ENCODE results near the gene MET.

DNA sequence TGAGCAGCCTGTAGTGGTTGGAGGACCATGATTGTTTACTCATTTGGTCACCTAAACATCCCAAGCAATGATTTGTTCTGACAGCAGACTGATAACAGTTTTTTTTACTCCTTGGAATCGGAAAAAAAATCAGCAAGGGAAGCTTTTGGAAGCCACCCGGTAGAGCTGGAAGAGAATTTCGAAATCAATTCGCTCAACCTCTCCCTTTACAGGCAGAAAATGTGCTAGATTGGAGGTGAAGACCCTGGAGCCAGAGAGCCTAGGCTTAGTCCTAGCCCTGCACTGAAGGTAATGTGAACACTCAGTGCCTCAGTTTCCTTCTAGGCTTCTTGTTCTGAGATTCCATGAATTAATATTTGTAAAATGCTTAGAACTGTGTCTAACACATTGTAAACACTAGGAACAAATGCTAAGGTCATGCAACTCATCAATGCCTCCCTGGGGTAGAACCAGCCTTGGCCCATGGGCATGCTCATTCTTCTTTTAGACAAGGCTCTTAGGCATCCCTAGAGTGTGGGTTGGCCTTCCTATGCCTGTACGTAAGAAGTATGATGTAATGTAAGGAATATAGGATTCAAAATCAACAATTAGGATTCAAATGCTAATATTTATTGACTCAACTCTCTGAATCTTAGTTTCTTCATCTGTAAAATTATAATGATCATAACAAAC, 52.7 kb downstream of the MET start:
- TF ChIP-seq, protein P1, sequence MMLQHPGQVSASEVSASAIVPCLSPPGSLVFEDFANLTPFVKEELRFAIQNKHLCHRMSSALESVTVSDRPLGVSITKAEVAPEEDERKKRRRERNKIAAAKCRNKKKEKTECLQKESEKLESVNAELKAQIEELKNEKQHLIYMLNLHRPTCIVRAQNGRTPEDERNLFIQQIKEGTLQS (IDR thresholded peaks at IDR 0.05): no peak
- TF ChIP-seq RAD21 (IDR thresholded peaks at IDR 0.05) (no peak), NR2F2 (IDR thresholded peaks at IDR 0.05) (no peak), YY1 (IDR thresholded peaks at IDR 0.05) (no peak), RXRA (IDR thresholded peaks at IDR 0.05) (no peak), SP1 (IDR thresholded peaks at IDR 0.05) (no peak), GABPA (IDR thresholded peaks at IDR 0.05 in 1 of 2, conservative IDR thresholded peaks at IDR 0.05 in 1 of 2) (no peak), TAF1 (conservative IDR thresholded peaks at IDR 0.05) (no peak), EGR1 (IDR thresholded peaks at IDR 0.05; ENCODE audit: low read depth in 2 of 2) (no peak), JUND (IDR thresholded peaks at IDR 0.05) (no peak), HNF4G (IDR thresholded peaks at IDR 0.05) (no peak)
- TF ChIP-seq, protein P2, sequence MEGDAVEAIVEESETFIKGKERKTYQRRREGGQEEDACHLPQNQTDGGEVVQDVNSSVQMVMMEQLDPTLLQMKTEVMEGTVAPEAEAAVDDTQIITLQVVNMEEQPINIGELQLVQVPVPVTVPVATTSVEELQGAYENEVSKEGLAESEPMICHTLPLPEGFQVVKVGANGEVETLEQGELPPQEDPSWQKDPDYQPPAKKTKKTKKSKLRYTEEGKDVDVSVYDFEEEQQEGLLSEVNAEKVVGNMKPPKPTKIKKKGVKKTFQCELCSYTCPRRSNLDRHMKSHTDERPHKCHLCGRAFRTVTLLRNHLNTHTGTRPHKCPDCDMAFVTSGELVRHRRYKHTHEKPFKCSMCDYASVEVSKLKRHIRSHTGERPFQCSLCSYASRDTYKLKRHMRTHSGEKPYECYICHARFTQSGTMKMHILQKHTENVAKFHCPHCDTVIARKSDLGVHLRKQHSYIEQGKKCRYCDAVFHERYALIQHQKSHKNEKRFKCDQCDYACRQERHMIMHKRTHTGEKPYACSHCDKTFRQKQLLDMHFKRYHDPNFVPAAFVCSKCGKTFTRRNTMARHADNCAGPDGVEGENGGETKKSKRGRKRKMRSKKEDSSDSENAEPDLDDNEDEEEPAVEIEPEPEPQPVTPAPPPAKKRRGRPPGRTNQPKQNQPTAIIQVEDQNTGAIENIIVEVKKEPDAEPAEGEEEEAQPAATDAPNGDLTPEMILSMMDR (IDR thresholded peaks at IDR 0.05; ENCODE audit: low read depth, low read length, missing input control): no peak
- TF ChIP-seq, protein P3, sequence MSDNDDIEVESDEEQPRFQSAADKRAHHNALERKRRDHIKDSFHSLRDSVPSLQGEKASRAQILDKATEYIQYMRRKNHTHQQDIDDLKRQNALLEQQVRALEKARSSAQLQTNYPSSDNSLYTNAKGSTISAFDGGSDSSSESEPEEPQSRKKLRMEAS (IDR thresholded peaks at IDR 0.05): no peak
- TF ChIP-seq, protein P4, sequence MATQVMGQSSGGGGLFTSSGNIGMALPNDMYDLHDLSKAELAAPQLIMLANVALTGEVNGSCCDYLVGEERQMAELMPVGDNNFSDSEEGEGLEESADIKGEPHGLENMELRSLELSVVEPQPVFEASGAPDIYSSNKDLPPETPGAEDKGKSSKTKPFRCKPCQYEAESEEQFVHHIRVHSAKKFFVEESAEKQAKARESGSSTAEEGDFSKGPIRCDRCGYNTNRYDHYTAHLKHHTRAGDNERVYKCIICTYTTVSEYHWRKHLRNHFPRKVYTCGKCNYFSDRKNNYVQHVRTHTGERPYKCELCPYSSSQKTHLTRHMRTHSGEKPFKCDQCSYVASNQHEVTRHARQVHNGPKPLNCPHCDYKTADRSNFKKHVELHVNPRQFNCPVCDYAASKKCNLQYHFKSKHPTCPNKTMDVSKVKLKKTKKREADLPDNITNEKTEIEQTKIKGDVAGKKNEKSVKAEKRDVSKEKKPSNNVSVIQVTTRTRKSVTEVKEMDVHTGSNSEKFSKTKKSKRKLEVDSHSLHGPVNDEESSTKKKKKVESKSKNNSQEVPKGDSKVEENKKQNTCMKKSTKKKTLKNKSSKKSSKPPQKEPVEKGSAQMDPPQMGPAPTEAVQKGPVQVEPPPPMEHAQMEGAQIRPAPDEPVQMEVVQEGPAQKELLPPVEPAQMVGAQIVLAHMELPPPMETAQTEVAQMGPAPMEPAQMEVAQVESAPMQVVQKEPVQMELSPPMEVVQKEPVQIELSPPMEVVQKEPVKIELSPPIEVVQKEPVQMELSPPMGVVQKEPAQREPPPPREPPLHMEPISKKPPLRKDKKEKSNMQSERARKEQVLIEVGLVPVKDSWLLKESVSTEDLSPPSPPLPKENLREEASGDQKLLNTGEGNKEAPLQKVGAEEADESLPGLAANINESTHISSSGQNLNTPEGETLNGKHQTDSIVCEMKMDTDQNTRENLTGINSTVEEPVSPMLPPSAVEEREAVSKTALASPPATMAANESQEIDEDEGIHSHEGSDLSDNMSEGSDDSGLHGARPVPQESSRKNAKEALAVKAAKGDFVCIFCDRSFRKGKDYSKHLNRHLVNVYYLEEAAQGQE (IDR thresholded peaks at IDR 0.05): no peak
